Prostate gland (tissue), 2 donors: Measurements from ENCODE around the gene CCL18.

Source experiments
- CTCF ChIP-seq, 4 experiments: fragments of 200-600 bp in 2 of 4; fragments of 450-650 bp in 2 of 4; sonication (generic) in 2 of 4; IDR thresholded peaks; 1 replicate in 3 of 4; 2 replicates in 1 of 4; pipeline ENCODE4 v1.5.1; 2016 to 2019; ENCODE audit warnings: antibody characterized with exemption in 4 of 4, mild to moderate bottlenecking in 2 of 4, moderate library complexity in 2 of 4
- POLR2A ChIP-seq: fragments of 450-650 bp; IDR thresholded peaks from one replicate; pipeline ENCODE4 v1.6.1; 2016; ENCODE audit warnings: antibody characterized with exemption, mild to moderate bottlenecking

GRCh38 chr17:36034127-36034526, 29.9 kb upstream of the CCL18 start:
- TF ChIP-seq CTCF (IDR thresholded peaks at IDR 0.05) = no peak
- TF ChIP-seq POLR2A = no peak
